ENCODE results near the gene TEC. TPM values are rescaled to one million over a fixed set of nuclear protein-coding genes. Genes with fewer than 3 reads are reported as not detected.
"Not testable (repeated sequence)": the region's sequence is repeated elsewhere in the genome, so short reads cannot be mapped to it uniquely, and the experiment has no call there.

Gene TEC
- polyA plus RNA-seq, 4 donors = 3.4 to 4.1 (median 4.0) TPM

GRCh38 chr4:48203819-48204218 is 65.8 kb downstream of the TEC start:
- no peak for DNase-seq (ENCODE audit: low read depth in 4 of 4, low spot score in 3 of 4)

- DNase-seq (ENCODE audit: low read depth in 4 of 4, low spot score in 3 of 4) = no peak
Observed at GRCh38 chr4:48197643-48198237, 71.9 kb downstream of the TEC start.

GRCh38 chr4:48196758-48197504 is 72.7 kb downstream of the TEC start:
- no peak for DNase-seq (ENCODE audit: low read depth in 4 of 4, low spot score in 3 of 4)

DNA sequence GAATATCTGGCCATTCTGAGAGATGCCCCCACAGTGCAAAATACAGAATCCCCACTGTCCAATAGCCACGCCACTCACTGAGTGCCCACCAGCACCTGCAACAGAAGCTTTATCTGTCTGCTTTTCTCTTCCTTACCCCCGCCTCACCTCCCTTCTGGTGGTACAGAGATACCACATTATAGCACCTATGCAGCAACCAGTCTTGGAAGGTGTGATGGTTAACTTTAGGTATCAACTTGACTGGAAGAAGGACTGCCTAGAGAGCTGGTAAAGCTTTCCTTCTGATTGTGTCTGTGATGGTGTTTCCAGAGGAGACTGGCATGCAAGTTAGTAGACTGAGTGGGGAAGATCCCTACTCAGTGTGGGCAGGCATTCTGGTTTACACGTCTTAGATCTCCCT is 73.8 kb downstream of the TEC start:
- DNase-seq (ENCODE audit: low read depth in 4 of 4, low spot score in 3 of 4) = no peak

DNA sequence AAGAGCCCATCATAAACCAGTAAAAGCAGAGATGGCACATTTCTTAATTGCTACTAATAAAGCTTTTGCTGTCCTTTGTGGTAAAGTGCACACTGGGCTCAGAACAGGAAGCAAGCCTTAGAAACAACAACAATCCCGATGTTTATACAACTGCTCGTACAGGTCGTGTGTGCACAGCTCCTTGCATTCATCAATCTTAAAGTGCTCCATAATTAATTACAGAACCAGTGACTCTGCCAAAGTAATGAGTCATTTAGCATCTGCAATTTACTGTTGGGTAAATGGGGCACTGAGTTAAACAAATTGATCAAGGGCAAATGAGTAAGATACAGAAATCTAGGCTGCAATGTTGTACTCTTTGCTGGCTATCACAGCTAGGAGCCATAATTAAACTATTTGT is 74.3 kb downstream of the TEC start:
- DNase-seq (ENCODE audit: low read depth in 4 of 4, low spot score in 3 of 4) = peak in 2 of 4 donors; percentile 9 to 20

- DNase-seq (ENCODE audit: low read depth in 4 of 4, low spot score in 3 of 4) = no peak
Observed at GRCh38 chr4:48194971-48195370, 74.7 kb downstream of the TEC start.

GRCh38 chr4:48193921-48194468 is 75.6 kb downstream of the TEC start:
- DNase-seq (ENCODE audit: low read depth in 4 of 4, low spot score in 3 of 4) = no peak

- no peak for DNase-seq (ENCODE audit: low read depth in 4 of 4, low spot score in 3 of 4)
Observed at GRCh38 chr4:48193096-48193836, 76.4 kb downstream of the TEC start.

DNA sequence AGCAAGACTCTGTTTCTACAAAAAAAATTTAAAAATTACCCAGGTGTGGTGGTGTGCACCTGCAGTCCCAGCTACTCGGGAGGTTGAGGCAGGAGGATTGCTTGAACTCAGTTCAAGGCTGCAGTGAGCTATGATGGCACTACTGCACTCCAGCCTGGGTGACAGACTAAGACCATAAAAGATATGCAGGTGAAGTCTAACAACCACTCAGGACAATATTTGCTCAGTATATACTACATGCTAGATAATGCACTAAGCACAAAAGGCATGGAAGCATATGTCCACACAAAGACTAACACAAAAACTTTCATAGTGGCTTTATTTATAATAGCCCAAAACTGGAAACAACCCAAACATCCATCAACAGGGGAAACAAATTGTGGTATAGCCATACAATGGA is 77.9 kb downstream of the TEC start:
- no peak for DNase-seq (ENCODE audit: low read depth in 4 of 4, low spot score in 3 of 4)

DNA sequence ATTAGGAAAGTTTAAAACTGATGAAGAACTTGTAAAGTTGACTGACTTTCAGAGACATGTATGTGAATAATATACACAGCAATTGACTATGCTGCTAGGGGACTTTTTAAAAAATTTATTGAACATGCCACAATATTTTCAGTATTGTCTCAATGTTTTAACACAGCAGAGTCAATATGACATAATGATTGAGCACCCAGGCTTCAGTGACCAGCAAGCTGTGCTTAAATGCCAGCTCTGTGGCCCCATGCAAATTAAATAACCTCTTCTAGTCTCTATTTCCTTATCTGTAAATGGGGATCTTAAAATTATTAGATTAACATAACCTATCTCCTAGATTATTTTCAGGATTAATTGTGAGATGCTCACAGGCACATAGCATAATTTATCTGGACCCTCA is 78.8 kb downstream of the TEC start:
- no peak for DNase-seq (ENCODE audit: low read depth in 4 of 4, low spot score in 3 of 4)

GRCh38 chr4:48189731-48190130 is 79.9 kb downstream of the TEC start:
- no peak for DNase-seq (ENCODE audit: low read depth in 4 of 4, low spot score in 3 of 4)

- DNase-seq (ENCODE audit: low read depth in 4 of 4, low spot score in 3 of 4) = no peak
Observed at GRCh38 chr4:48188390-48188789, 81.2 kb downstream of the TEC start.

GRCh38 chr4:48187813-48188212 is 81.8 kb downstream of the TEC start:
- DNase-seq (ENCODE audit: low read depth in 4 of 4, low spot score in 3 of 4) = no peak

DNA sequence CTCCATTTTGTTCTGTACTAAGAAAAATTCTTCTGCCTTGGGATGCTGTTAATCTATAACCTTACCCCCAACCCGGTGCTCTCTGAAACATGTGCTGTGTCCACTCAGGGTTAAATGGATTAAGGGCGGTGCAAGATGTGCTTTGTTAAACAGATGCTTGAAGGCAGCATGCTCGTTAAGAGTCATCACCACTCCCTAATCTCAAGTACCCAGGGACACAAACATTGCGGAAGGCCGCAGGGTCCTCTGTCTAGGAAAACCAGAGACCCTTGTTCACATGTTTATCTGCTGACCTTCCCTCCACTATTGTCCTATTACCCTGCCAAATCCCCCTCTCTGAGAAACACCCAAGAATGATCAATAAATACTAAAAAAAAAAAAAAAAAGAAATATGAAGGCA is 82.6 kb downstream of the TEC start:
- not testable (repeated sequence) for DNase-seq (ENCODE audit: low read depth in 4 of 4, low spot score in 3 of 4)

- not testable (repeated sequence) for DNase-seq (ENCODE audit: low read depth in 4 of 4, low spot score in 3 of 4)
Observed at GRCh38 chr4:48186394-48186793, 83.2 kb downstream of the TEC start.

- DNase-seq (ENCODE audit: low read depth in 4 of 4, low spot score in 3 of 4) = no peak
Observed at GRCh38 chr4:48184882-48185281, 84.8 kb downstream of the TEC start.

- DNase-seq (ENCODE audit: low read depth in 4 of 4, low spot score in 3 of 4) = no peak
Observed at GRCh38 chr4:48180234-48180633, 89.4 kb downstream of the TEC start.

- DNase-seq (ENCODE audit: low read depth in 4 of 4, low spot score in 3 of 4) = no peak
Observed at GRCh38 chr4:48178931-48179330, 90.7 kb downstream of the TEC start.

- no peak for DNase-seq (ENCODE audit: low read depth in 4 of 4, low spot score in 3 of 4)
Observed at GRCh38 chr4:48175806-48176205, 93.8 kb downstream of the TEC start.

- no peak for DNase-seq (ENCODE audit: low read depth in 4 of 4, low spot score in 3 of 4)
Observed at GRCh38 chr4:48175328-48175727, 94.3 kb downstream of the TEC start.

Data from right renal pelvis (tissue), 4 donors.